GM18868 (cell line): ENCODE results near the gene POC1B.
A peak's percentile ranks its signal among the peaks of the same experiment; 100 is the strongest.

ENCODE experiments used
- ATAC-seq: cut with Tn5 transposase; IDR thresholded peaks from one replicate; pipeline ENCODE4 v1.9.1; 2021; ENCODE audit warnings: mild to moderate bottlenecking, moderate library complexity; ENCODE audit not compliant: unreplicated experiment

POC1B gene

GRCh38 chr12:89497467-89497866, 28.4 kb downstream of the POC1B start:
- no peak for ATAC-seq

DNA sequence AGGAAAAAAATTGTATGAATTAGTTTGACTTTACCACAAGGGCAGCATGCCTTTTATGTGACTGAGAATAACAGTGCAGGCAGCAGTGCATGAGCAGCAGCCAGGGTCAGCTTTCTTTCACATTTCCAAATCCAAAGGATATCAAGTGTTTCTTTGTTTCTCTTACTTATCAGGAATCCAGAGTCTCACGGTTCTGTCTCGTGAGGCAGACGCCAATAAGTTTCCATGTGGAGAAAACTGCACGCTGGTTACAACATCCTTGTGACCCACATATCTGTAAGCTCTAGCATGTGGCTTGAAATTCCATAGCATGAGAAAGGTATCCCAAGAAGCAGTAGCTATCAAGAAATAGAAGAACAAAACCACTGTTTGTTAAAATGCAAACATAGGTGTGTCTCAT, 28.8 kb downstream of the POC1B start:
- ATAC-seq, result no peak

GRCh38 chr12:89494411-89495231, 31.2 kb downstream of the POC1B start:
- peak; percentile 52 for ATAC-seq

DNA sequence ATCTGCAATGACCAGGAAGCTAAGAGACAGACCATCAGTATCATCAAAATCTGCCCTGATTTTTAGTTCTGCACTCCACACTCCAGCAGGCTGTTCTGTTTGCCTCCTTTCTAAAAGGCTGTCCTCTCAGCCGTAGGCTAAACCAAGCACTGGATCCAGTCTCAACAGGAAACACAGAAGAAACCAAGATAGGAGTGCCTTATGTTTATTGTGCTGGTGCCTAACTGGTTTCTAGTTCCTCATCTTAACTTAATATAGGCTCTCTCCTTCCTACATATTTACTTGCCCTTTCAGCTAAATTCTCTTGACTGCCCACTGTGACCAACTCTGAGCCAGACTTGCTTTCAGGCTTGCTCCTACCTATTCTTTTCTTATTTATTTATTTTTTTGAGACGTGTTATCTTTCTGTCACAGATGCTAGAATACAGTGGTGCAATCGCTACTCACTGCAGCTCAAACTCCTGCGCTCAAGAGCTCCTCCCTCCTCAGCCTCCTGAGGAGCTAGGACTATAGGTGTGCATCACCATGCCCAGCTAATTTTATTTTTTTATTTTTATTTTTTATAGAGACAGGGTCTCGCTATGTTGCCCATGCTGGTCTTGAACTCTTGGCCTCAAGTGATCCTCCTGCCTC, 32.1 kb downstream of the POC1B start:
- peak; percentile 66 for ATAC-seq

DNA sequence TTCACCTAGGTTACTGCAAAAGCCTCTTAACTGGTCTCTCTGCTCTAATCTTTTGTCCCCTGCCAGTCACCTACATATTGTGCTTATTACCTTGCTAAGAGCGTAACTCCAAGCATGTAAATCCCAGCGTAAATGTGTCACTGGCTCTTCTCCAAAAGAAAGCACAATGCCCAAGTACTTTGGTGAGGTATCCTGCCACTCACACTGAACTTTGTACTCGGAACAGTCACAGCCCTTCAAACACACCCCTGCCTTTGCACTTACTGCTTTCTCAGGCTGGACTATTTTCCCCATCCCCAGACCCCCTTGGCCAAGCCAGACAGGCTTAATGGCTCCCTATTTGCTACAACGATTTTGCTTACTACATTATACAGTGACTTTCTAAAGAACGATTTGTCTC, 33.0 kb downstream of the POC1B start:
- no peak for ATAC-seq

- no peak for ATAC-seq
Measured at GRCh38 chr12:89490922-89491321, 34.9 kb downstream of the POC1B start.

DNA sequence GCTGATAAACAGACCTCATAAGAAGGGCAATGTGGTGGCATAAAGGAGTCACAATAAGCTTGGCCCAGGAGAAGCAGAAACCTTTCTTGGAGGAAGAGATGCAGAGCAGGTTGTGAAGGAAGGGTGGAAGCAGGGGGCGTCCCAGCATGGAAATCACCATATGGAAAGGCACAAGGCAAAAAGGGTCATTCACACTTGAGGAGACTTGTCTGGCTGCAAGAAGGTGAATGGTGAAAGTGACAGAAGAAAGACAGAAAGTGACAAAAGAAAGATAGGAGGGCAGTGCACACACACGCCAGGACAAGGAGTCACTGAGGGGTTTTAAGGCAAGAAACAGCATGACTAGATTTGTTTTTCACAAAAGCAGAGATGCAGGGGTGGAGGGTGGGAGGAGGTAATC, 39.6 kb downstream of the POC1B start:
- no peak for ATAC-seq

DNA sequence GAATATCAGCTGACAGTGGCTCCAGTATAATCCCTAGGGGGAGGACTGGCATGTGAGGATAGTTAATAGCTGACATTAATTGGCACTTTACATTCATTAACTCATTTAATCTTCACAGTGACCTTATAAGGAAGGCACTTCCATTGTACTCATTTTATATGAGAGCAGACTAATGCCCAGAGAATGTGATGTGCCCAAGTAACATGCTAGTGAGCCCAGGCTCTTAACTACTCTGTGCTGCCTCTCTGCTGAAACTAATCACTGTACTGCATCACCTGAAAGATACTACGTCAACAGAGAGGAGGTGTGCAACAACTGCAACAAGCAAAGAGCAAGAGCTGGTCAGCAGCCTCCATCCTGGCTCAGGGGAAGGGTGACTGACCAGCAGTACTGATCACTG, 41.4 kb downstream of the POC1B start:
- ATAC-seq, result no peak

DNA sequence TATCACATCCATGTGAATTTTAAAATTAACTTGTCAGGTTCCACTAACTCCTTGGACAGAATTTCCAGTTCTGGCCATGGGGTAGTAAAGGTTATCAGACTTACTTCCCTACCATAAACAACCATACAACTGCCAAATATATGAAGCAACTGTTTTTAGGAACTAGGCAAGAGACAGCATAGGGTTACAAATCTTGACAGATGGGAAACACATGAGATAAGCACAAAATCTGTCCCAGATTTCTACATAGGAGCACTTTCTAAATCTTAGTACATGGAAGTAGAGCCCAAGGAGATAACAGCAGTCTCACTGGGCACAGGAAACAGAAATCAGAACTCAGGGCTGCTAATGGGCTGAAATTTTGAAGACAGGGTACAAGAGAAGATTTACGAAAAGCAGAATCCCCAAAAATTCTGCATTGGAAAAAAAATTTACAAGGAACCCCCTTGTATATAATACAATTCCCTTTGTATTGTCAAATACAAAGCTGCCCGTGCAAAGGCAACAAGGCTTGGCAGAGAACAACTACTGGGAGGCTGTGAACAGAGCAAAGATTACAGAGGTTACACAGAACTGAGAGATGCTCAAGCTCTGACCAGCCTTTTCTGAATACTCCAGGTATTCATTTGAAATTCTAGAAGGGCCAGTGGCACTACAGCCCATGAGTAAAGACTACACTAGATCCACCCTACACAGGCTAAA, 44.5 kb downstream of the POC1B start:
- ATAC-seq, result no peak

GRCh38 chr12:89479982-89480381, 45.9 kb downstream of the POC1B start:
- ATAC-seq, result no peak

DNA sequence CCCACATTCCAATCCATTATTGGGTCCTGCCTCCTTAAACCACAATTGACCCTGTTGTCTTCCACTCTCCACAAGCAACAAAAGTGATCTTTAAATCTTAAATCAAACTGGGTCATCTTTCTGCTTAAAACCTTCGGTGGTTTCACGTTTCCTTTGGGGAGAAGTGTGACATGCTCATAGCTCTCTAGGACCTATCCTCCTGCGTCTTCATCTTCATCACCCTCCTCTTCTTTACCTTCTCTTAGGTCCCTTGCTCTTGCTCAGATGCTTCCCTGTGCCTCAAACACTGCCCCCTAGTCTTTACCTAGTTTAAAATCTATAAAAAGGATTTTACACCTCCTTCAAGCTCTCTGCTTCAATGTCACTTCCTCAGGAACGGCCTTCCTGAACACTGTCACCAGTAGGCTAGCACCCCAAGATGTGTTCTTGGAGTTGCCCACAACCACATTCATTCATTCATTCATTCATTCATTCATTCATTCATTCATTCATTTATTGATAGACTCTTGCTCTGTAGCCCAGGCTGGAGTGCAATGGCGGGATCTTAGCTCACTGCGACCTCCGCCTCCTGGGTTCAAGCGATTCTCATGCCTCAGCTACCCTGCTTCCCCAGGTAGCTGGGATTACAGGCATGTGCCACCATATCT, 48.1 kb downstream of the POC1B start:
- ATAC-seq, result no peak

- ATAC-seq, result no peak
Measured at GRCh38 chr12:89476904-89477595, 48.8 kb downstream of the POC1B start.

GRCh38 chr12:89476232-89476631, 49.6 kb downstream of the POC1B start:
- ATAC-seq, result peak; percentile 59

DNA sequence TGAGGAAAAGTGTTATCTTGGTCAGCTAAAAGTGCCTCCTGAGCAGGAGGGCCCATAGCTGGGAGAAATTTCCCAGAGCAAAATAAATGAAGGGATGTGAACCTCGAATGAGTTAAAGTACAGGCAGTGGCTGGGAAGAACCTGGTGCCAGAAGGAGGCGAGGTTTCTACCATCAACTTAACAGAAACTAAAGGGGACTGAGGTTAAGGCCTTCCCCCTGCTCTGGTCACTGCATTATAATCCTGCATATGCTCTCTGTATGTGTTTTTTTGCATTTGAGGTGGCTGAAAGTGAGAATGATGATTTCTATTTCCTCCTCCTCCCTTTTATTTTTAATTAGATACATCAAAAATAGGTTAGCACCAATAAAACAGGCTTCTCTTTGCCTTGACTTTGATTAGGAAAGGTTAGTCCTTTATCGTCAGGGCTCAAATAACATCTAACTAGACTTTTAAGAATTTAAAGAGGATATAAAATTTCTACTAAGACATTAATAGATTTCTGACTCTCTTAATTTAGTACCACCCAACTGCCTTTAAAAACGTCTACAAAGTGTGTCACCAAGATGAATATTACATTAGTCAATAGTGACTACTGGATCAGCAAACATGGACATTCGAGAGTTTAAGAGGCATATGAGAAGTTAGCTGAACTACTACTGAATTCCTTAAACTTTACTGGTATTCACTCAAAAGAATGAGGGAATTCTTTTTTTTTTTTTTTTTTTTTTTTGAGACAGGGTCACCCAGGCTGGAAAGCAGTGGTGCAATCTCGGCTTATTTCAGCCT, 50.5 kb downstream of the POC1B start:
- ATAC-seq, result no peak

- no peak for ATAC-seq
Measured at GRCh38 chr12:89474615-89475014, 51.2 kb downstream of the POC1B start.

GRCh38 chr12:89472508-89472907, 53.3 kb downstream of the POC1B start:
- ATAC-seq, result no peak

DNA sequence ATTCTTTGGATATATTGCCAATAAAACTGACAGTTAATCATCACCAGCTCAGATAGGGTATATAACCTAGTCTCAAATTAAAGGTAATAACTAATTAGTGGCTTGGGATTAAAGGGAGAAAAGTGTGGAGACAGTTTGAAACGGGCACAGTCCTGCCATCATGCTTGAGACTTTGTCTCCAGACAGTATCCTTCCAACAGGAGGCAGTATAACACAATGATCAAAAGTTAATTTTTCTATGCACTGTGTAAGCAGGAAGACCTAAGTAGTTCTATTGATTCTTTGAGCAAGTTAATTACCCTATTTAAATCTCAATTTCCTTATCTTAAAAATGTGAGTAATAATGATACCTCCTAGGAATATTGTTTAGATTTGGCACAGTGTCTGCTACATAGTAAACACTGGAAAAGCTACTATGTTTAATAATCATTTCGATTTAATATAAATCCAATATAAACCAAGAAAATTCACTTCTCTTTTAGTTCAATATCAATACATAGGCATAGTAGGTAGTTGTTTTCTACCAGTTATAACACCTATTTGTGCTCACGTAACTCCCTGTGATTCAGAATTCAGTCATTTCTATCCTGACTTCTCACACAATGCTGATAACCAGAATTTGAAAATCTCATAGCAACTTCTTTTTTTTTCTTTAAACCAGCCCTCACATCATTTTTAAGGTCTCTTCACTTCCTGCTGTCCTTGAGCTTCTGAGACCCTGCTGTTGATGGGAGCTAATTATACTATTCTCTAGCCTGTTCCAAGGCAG, 54.9 kb downstream of the POC1B start:
- ATAC-seq, result peak; percentile 45

DNA sequence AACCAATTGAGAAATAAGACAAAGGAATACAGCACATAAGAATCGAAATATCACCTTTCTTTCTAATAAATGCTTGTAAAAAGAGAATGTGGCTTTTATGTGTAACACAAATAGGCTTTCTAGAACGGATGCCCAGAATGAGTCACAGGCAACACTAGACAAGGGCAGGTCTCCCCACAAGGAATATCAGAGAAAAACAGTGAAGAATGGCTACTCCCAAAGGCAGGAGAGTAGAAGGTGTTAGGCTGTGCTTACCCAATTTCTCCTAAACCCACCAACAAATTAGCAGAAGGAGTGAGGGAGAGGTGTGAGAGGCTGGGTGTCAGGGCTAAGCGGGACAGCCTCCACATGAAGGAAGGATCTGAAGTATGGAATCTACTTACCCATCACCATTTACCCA, 56.5 kb downstream of the POC1B start:
- ATAC-seq, result peak; percentile 72

- peak; percentile 63 for ATAC-seq
Measured at GRCh38 chr12:89468648-89469326, 57.1 kb downstream of the POC1B start.
